GM13976 (cell line): ENCODE results near the gene METTL2A.
"Not testable (repeated sequence)": the region's sequence is repeated elsewhere in the genome, so short reads cannot be mapped to it uniquely, and the experiment has no call there.

Experiments
- DNase-seq: peaks from one replicate; pipeline ENCODE4 v3.0.0; 2012; ENCODE audit warnings: low spot score
- CTCF ChIP-seq: IDR thresholded peaks from 2 replicates; pipeline ENCODE4 v1.5.1; 2012; ENCODE audit warnings: borderline replicate concordance, mild to moderate bottlenecking; ENCODE audit not compliant: insufficient read depth; ENCODE audit errors: extremely low read depth, missing control alignments, control extremely low read depth
- in situ Hi-C: fragments of 300-500 bp; cut with MboI; formaldehyde crosslinking; loops from one replicate; pipeline ENCODE4 v1.12.0; 2022; ENCODE audit warnings: low sequenced_read_pairs, mixed read lengths, inconsistent platforms; ENCODE audit not compliant: unreplicated experiment

Gene METTL2A

GRCh38 chr17:62471380-62471880 lies 47.7 kb downstream of the METTL2A start:
- DNase-seq, in situ Hi-C loops: not testable (repeated sequence)

DNA sequence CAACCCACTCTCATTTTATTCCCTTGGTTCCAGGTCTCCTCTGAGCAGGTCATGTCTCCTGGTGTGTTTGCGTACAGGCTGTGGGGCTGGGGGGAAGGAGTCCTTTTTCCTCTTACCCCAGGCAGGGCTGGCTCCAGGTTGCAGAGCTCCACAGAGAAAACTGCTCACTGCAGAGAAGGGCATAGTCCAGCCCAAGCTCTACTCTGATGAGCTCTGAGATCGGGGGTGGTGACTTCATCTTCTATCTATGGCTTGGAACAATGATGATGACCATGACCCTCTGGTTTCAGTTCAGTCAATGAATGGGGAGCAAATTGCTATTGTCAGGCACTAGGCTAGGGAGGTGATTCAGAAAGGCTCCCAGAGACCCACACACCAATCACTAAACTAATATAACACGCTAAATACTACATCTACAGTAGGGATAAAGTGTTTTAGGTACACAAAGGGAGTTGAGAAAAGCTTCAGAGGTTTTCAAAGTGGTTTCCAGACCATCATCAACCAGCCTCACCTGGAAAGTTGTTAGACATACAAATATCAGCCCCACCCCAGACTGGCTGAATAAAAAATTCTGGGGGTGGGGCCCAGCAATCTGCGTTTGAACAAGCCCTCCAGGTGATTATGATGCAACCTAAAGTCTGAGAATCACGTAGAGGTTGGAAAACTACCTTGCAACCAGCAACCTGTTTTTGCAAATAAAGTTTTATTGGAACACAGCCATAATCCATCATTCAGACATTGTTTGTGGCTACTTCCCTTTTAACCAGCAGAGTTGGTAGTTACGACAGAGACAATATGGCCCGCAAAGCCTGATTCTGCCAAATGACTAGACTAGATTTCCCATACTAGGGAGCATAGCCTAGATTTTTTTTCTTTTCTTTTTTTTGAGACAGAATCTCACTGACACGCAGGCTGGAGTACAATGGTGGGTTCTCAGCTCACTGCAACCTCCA lies 49.6 kb downstream of the METTL2A start:
- peak; percentile 20 for DNase-seq
- in situ Hi-C loops, result not testable (repeated sequence)

DNA sequence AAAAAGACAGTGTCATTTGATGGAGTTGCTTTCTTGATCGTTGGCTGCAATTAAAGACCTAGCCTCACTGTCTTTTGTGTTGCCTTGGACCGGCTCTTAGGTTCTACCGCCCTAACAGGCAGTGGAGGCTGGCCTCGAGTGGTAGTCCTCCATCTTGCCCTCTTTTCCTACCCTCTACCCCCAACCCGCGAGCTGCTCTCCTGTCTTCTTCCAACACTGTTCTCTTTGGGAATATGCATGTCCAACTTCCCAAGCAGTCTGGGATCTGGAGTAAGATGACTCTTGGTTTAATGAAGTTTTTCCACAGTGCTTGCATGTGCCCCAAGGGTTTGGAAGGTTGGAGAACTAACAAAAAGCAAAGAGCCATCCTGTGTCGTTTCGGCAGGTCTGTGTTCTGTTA lies 53.4 kb downstream of the METTL2A start:
- in situ Hi-C loops, result not testable (repeated sequence)

DNA sequence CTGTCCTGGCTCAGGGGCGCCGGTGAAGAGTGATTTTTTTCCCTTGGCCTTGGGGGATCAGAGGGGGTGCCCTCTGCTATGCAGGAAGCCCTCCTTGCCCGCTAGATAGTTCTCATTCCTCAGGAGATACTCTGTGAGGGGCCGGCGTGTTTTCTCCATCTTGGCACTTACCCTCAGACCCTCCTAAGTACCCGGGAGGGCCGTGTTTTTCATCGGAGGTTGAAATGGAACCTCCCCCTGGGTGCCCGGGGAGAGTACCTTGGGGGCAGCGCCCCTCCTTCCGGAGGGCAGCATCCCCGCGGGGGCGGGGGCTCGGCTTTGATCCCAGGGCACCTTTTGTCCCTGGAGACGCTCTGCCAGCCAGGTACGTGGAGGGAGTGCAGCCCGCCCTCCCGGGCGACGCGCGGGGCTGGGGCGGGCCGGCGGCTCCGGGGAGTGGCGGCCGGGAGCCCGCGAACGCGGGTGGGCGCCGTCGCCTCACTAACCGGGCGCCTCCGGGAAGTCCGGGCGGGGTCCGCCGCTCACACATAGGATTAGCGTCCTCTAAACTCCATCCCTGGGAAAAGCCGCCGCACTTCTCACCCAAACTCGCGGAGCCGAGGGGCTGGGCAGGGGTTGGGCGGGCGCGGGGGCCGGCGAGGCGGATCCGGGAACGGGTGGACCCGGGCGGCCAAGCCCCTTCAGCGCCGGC lies 54.2 kb downstream of the METTL2A start:
- DNase-seq, result peak; percentile 37
- in situ Hi-C loops, result not testable (repeated sequence)

More for the DNA sequence above, 53.4 kb downstream of the METTL2A start:
- not testable (repeated sequence) for DNase-seq

GRCh38 chr17:62478424-62478879 lies 54.8 kb downstream of the METTL2A start, which contains the start of gene TLK2:
Gene TLK2, plus strand, starts transcription at chr17:62478825. Its CDS starts 2,301 bp downstream, at chr17:62481126.
- TF ChIP-seq CTCF, result no peak
- in situ Hi-C loops, result no loop called here
- peak; percentile 93 for DNase-seq

DNA sequence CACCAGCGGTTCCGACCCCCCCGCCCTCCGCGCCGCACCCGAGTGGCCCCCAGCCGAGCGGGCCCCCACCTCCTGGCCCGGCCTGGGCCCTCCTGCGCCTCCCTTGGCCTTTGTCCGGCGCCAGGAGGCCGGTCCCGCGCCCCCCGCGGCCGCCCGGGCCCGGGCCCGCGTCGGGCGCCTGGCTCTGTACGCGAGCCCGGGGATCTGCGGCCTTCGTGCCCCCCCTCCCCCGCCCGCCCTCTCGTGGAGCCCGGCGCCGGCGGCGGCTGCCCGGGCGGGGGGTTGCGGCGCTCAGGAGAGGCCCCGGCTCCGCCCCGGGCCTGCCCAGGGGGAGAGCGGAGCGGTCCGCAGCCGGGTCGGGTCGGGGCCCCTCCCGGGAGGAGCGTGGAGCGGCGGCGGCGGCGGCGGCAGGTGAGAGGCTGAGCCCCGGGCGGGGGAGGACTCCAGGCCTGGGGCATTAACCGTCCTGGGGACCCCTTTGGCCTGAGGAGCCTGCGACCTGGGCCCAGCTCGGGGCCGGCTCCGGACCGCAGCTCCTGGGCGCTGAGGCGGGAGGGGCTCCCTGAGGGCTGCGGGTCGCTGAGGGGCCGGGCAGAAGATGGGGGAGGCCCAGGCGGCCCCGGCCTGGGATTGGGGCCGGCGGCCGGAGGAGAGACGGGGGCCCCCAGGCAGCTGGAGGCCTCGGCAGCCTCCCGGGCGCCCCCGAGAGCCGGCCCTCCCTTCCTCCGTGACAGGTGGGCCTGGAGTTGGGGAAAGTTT lies 55.4 kb downstream of the METTL2A start:
- in situ Hi-C loops, result not testable (repeated sequence)
- DNase-seq, result peak; percentile 38

DNA sequence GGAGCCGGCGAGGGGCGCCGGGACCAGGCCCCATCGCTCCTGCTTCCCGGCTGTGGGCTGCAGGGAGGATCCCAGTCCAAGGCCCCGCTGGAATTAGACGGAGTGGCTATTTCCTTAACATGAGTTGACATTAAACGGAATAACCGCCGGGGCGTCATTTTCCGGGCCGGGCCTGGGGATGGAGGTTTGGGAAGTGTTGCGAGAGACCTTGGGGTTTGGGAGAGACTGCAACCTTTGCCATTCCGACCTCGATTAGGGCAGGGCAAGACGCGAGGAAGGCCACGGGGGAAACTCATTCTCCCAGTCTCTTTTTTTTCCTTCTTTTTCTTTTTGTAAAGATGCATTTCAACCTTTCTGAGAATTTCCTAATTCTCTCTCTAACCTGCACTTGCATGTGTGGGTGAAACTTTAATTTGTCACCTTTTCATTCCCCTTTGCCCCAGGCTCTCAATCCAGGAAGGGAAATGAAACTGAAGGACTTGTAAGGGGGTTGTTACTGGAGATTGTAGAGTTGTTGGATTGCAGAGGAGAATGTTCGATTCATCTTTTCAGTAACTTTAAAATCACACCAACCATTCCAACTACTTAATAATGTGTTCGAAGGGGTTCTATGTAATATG lies 56.1 kb downstream of the METTL2A start:
- DNase-seq, in situ Hi-C loops: not testable (repeated sequence)

DNA sequence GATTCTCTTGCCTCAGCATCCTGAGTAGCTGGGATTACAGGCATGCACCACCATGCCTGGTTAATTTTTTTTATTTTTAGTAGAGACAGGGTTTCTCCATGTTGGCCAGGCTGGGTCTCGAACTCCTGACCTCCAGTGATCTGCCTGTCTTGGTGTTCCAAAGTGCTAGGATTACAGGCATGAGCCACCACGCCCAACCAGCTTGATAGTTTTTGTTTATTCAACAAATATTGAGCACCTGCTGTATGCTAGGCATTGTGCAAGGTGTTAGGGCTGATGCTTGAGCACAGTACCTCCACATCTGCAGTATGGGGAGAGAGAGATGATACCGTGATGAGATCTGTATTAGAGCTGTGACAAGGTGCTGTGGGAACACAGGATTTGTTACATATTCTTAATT lies 58.9 kb downstream of the METTL2A start:
- in situ Hi-C loops, DNase-seq: not testable (repeated sequence)

GRCh38 chr17:62490990-62491389 lies 67.3 kb downstream of the METTL2A start:
- DNase-seq, in situ Hi-C loops: not testable (repeated sequence)

DNA sequence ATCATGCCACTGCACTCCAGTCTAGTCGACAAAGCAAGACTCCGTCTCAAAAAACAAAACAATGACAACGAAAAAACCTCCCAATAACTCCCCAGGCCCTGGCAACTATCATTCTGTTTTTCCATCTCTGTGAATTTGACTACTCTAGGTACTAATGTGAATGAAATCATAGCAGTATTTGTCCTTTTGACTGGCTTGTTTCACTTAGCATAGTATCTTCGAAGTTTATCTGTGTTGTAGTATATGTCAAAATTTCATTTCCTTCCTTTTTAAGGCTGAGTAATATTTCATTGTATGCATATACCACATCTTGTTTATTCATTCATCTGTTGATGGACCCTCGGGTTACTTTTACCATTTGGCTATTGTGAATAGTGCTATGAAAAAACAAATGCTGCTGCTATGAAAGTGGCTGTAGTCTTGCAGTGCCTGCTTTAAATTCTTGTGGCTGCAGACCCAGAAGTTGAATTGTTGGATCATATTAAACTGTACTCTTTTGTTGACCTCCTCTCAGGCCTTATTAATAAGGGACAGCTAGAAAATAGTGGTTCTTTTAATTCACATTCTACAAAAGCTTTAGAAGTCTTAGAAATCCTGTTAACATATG lies 69.5 kb downstream of the METTL2A start:
- DNase-seq, in situ Hi-C loops: not testable (repeated sequence)

- in situ Hi-C loops, DNase-seq: not testable (repeated sequence)
These were observed 70.4 kb downstream of the METTL2A start for GRCh38 chr17:62494073-62494472.

DNA sequence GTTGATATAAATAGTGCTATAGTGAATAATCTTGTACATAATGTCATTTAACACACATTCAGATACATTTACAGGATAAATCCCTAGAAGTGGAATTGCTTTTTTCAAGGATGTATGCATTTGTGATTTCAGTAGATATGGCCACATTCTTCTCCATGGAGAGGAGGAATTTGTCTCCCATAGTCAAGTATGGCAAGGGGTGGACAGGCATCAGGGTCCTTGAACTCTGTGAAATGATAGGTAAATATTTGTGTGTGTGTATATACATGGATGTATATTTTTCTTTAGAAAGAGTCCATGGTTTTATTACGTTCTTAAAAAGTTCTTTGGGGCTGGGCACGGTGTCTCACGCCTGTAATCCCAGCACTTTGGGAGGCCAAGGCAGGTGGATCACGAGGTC lies 72.6 kb downstream of the METTL2A start:
- in situ Hi-C loops, DNase-seq: not testable (repeated sequence)

DNA sequence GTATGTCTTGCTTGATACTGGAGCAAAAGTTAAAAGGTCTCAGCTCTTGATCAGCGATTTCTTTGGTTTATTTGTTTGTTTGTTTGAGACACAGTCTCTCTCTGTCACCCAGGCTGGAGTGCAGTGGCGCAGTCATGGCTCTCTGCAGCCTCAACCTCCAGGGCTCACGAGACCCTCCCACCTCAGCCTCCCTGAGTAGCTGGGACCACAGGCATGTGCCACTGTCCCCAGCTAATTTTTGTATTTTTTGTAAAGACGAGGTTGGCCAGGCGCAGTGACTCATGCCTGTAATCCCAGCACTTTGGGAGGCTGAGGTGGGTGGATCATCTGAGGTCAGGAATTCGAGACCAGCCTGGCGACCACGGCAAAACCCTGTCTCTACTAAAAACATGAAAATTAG lies 75.1 kb downstream of the METTL2A start:
- in situ Hi-C loops, DNase-seq: not testable (repeated sequence)
